Esophagus squamous epithelium (tissue), 4 donors: ENCODE results near the gene COMMD6.

Experiments
- POLR2A ChIP-seq, 4 donors: fragments of 450-650 bp; IDR thresholded peaks; one replicate each; pipeline ENCODE4 v1.6.1; 2017; ENCODE audit warnings: antibody characterized with exemption in 4 of 4, mild to moderate bottlenecking in 4 of 4, moderate library complexity in 3 of 4
- TF ChIP-seq, protein P1 (sequence below), 6 experiments: fragments of 450-650 bp in 4 of 6; fragments of 200-600 bp in 2 of 6; sonication (generic) in 2 of 6; IDR thresholded peaks; one replicate each; pipeline ENCODE4 v1.5.1; 2016 to 2019; ENCODE audit warnings: antibody characterized with exemption in 6 of 6, mild to moderate bottlenecking in 4 of 6, moderate library complexity in 4 of 6

DNA sequence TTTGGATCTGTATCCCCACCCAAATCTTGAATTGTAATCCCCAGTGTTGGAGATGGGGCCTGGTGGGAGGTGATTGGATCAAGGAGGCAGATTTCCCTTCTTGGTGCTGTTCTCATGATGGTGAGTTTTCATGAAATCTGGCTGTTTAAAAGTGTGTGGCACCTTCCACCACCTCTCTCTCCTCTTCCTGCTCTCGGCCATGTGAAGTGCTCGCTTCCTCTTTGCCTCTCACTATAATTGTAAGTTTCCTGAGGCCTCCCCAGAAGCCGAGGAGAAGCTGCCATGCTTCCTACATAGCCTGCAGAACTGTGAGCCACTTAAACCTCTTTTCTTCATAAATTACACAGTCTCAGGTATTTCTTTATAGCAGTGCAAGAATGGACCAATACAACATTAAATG is 15.7 kb downstream of the COMMD6 start:
- TF ChIP-seq, protein P1, sequence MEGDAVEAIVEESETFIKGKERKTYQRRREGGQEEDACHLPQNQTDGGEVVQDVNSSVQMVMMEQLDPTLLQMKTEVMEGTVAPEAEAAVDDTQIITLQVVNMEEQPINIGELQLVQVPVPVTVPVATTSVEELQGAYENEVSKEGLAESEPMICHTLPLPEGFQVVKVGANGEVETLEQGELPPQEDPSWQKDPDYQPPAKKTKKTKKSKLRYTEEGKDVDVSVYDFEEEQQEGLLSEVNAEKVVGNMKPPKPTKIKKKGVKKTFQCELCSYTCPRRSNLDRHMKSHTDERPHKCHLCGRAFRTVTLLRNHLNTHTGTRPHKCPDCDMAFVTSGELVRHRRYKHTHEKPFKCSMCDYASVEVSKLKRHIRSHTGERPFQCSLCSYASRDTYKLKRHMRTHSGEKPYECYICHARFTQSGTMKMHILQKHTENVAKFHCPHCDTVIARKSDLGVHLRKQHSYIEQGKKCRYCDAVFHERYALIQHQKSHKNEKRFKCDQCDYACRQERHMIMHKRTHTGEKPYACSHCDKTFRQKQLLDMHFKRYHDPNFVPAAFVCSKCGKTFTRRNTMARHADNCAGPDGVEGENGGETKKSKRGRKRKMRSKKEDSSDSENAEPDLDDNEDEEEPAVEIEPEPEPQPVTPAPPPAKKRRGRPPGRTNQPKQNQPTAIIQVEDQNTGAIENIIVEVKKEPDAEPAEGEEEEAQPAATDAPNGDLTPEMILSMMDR (IDR thresholded peaks at IDR 0.05), result no peak
- TF ChIP-seq POLR2A (IDR thresholded peaks at IDR 0.05), result no peak
